Adrenal gland (tissue), 12 donors: ENCODE results near the gene WDR59. TPM values are rescaled to one million over a fixed set of nuclear protein-coding genes. Genes with fewer than 3 reads are reported as not detected.
"Not testable (repeated sequence)": the region's sequence is repeated elsewhere in the genome, so short reads cannot be mapped to it uniquely, and the experiment has no call there.

Experiments
- DNase-seq, 7 donors: peaks; one replicate each; pipeline ENCODE4 v3.0.0-alpha.2; 2019 to 2020
- H3K27ac ChIP-seq, 5 donors: fragments of 200-600 bp; sonication (generic) in 4 of 5; 1 replicate in 3 of 5; 2 replicates in 2 of 5; pipeline versions ENCODE4 v1.5.1 to v1.8.0; 2016 to 2020; ENCODE audit warnings: mild to moderate bottlenecking in 1 of 5
- H3K27me3 ChIP-seq: fragments of 200-600 bp; 2 replicates; pipeline ENCODE4 v1.8.0; 2021
- H3K36me3 ChIP-seq, 2 donors: fragments of 200-600 bp; replicated peaks in 1 of 2; 1 replicate in 1 of 2; 2 replicates in 1 of 2; pipeline versions ENCODE4 v1.5.1 to v1.8.0; 2018 to 2022
- H3K4me1 ChIP-seq, 2 donors: fragments of 200-600 bp; replicated peaks in 1 of 2; 1 replicate in 1 of 2; 2 replicates in 1 of 2; pipeline versions ENCODE4 v1.5.1 to v1.8.0; 2018 to 2021
- H3K4me3 ChIP-seq, 4 donors: fragments of 200-600 bp; sonication (generic) in 3 of 4; one replicate each; pipeline ENCODE4 v1.5.1; 2016 to 2018
- H3K9me3 ChIP-seq, 3 donors: fragments of 200-600 bp; sonication (generic) in 1 of 3; replicated peaks in 1 of 3; 1 replicate in 2 of 3; 2 replicates in 1 of 3; pipeline versions ENCODE4 v1.5.1 to v1.8.0; 2016 to 2021
- POLR2A ChIP-seq, 2 donors: fragments of 450-650 bp; IDR thresholded peaks; one replicate each; pipeline ENCODE4 v1.6.1; 2017; ENCODE audit warnings: antibody characterized with exemption in 2 of 2, mild to moderate bottlenecking in 2 of 2, moderate library complexity in 1 of 2
- WGBS, 4 donors: extraction: QIAGEN DNeasy Blood & Tissue Kit in 2 of 4; methylation state at CpG; one replicate each; pipeline versions ENCODE4 v1.1.5 to v1.1.7; 2013 to 2017; 5-methylcytosine and 5-hydroxymethylcytosine counted together
- intact Hi-C, 2 donors: fragments of 100-400 bp; cut with DNase I; formaldehyde crosslinking; loops; one replicate each; pipeline versions ENCODE4 v1.14.1 to v1.15.0; 2022 to 2023
- polyA plus RNA-seq, 3 donors: library from polyadenylated mRNA; stranded (reverse); fragments of 200-250 nt in 2 of 3; fragments of 350-450 nt in 1 of 3; fragmentation: Illumina TruSeq in 1 of 3; extraction: RNeasy Lipid Tissue Mini Kit (QIAGEN cat#74804) in 1 of 3; gene quantifications; one replicate each; pipeline ENCODE4 v1.2.3, GENCODE V29; 2013 to 2014
- total RNA-seq, 9 donors: library from RNA; depleted of rRNA in 4 of 9; stranded (reverse); fragments of >200 nt in 4 of 9; fragments of 120-200 nt in 1 of 9; fragmentation: NEBNext Ultra II Directional in 1 of 9; extraction: Animal tissue kit (Norgen Biotek cat#: 25700) in 1 of 9; gene quantifications; one replicate each; pipeline versions ENCODE4 v1.1.0 to v1.2.4, GENCODE V29; 2013 to 2023
- TF ChIP-seq, protein P1 (sequence below), 6 experiments: fragments of 450-650 bp in 4 of 6; fragments of 200-600 bp in 2 of 6; sonication (generic) in 1 of 6; IDR thresholded peaks; 1 replicate in 5 of 6; 2 replicates in 1 of 6; pipeline versions ENCODE4 v1.5.1 to v1.8.0; 2016 to 2021; ENCODE audit warnings: antibody characterized with exemption in 6 of 6, mild to moderate bottlenecking in 2 of 6, moderate library complexity in 1 of 6
- donor health status: healthy with polysubstance abuse.
- donor health status: Bipolar disorder and iron deficiency.
- donor health status: DM: yes; HTN: yes; CAD: no.
- donor health status: DM: no; HTN: no; CAD: no.
- donor health status: DM: no; HTN: no; CAD: no.
- donor health status: DM: yes; HTN: yes; CAD: no.

The WDR59 gene
- total and polyA plus RNA-seq, 12 donors, result 21.5 to 130 (median 64.1) TPM

DNA sequence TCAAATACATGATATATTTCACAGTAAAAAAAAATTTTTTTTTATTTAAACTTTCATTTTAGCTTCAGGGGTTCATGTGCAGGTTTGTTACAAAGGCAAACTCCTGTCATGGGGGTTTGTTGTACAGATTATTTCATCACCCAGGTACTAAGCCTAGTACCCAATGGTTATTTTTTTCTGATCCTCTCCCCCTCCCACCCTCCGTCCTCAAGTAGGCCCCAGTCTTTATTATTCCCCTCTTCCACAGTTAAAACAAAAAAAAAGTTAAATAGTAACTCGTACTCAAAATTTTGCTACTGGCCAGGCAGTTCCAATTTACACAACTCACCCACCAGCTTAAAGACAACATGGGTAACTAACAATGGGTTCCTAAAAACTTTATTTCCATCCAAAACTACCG is 63.9 kb downstream of the WDR59 start:
- peaks cover 0 to 42% of the 10 kb centered on the region in 2 donors for H3K36me3 ChIP-seq
- WGBS, 4 donors, result 94 to 97% (median 95%) methylated on average over 3 of the region's 3 CpGs
- no peak for TF ChIP-seq POLR2A (IDR thresholded peaks at IDR 0.05)
- TF ChIP-seq, protein P1, sequence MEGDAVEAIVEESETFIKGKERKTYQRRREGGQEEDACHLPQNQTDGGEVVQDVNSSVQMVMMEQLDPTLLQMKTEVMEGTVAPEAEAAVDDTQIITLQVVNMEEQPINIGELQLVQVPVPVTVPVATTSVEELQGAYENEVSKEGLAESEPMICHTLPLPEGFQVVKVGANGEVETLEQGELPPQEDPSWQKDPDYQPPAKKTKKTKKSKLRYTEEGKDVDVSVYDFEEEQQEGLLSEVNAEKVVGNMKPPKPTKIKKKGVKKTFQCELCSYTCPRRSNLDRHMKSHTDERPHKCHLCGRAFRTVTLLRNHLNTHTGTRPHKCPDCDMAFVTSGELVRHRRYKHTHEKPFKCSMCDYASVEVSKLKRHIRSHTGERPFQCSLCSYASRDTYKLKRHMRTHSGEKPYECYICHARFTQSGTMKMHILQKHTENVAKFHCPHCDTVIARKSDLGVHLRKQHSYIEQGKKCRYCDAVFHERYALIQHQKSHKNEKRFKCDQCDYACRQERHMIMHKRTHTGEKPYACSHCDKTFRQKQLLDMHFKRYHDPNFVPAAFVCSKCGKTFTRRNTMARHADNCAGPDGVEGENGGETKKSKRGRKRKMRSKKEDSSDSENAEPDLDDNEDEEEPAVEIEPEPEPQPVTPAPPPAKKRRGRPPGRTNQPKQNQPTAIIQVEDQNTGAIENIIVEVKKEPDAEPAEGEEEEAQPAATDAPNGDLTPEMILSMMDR (IDR thresholded peaks at IDR 0.05), result no peak

DNA sequence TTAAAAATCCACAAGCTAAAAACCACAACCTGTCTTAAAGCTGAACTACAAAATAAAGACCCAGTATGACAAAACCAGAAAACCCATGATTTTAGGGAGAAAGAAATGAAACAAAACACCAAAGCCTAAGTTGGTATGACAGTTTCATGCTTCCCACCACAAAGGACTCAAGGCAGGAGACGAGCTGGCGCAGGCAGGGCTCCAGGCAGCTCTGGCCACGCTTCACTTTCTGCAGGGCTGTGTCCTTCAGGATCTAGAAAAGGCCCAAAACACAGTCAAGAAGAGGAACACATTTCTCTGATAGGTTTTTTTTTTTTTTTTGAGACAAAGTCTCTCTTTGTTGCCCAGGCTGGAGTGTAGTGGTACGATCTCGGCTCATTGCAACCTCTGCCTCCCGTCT is 75.3 kb downstream of the WDR59 start:
- no peaks in the 10 kb centered on the region for H3K9me3 ChIP-seq
- TF ChIP-seq POLR2A (IDR thresholded peaks at IDR 0.05), result no peak
- TF ChIP-seq, protein P1 (IDR thresholded peaks at IDR 0.05), result no peak
- H3K4me1 ChIP-seq, result no peaks in the 10 kb centered on the region
- intact Hi-C loops, result no loop called here
- peaks cover 0 to 40% of the 10 kb centered on the region in 2 donors for H3K36me3 ChIP-seq
- peak in 3 of 7 donors; percentile 34 to 58 (median 45) for DNase-seq
- H3K27ac ChIP-seq, result no peak overlapping the region
- H3K27me3 ChIP-seq, result no peaks in the 10 kb centered on the region
- no peak overlapping the region for H3K4me3 ChIP-seq
- 87 to 99% (median 93%) methylated on average over 6 of the region's 6 CpGs for WGBS, 4 donors

More for the DNA sequence above, 63.9 kb downstream of the WDR59 start:
- intact Hi-C loops, result no loop called here
- H3K27me3 ChIP-seq, result no peaks in the 10 kb centered on the region
- no peak overlapping the region for H3K27ac ChIP-seq
- peaks cover 11 to 23% of the 10 kb centered on the region in 2 donors for H3K4me1 ChIP-seq
- no peak for DNase-seq
- no peak overlapping the region for H3K4me3 ChIP-seq
- no peaks in the 10 kb centered on the region for H3K9me3 ChIP-seq

DNA sequence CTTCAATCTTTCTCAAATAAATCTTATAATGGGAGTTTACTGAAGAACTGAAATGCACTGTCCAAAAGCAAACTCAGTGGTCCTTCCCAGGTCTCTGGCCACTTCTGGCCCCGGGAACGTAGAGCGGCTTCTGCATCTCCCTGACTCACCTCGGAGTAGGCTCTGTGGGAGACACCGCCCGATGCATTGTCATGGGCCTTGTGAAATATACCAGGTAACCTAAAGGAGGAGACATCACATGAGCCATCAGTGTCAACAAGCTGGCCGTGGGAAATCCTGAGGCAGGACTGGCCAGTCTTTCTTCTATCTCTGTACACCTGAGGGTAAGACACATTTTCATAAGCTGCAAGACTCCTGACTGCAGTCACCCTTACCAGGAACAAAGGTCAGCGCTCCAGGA is 76.2 kb downstream of the WDR59 start:
- intact Hi-C loops, H3K4me3 ChIP-seq, H3K4me1 ChIP-seq, H3K9me3 ChIP-seq, H3K27ac ChIP-seq, H3K27me3 ChIP-seq, DNase-seq: not testable (repeated sequence)
- peaks cover 0 to 32% of the 10 kb centered on the region in 2 donors for H3K36me3 ChIP-seq
- 87 to 98% (median 97%) methylated on average over 6 to 8 of the region's 8 CpGs for WGBS, 4 donors

DNA sequence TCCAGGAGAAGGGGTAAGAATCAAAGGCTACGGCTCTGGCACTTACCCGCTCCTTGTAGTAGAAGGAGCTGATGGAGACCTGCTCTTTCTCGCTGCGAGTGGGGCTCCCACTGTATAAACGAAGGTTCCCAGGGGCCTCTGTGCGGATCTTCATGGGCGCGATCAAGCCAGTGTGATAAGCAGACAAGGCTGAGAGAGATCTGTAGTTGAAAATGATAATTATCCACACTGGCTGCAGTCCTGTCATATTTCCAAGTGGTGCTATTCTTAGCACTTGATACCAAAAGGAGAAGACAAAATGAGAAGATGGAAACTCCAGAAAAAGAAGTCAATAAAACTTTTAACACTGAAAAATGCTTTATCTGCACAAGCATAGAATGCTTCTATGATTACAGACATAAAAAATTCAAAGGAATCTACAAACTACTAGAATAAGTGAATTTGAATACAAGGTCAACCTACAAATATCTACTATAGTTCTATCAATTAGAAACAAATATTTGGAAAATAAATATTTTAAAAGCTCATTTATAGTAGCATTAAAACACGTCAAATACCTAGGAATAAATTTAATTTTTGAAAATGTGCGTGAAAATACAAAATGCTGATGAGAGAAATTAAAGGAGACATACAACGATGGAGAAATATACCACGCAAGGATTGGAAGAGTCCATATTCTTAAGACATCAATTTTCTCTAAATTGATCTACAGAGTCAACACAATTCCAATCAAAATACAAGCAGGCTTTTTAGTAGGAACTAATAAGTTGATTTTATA is 80.8 kb downstream of the WDR59 start:
- intact Hi-C loops, result no loop called here
- TF ChIP-seq, protein P1 (IDR thresholded peaks at IDR 0.05), result no peak
- no peak for TF ChIP-seq POLR2A (IDR thresholded peaks at IDR 0.05)
- Histone ChIP-seq H3K27ac (no peak overlapping the region), H3K36me3 (peaks cover 0 to 16% of the 10 kb centered on the region in 2 donors), H3K27me3 (no peaks in the 10 kb centered on the region), H3K4me3 (no peak overlapping the region), H3K9me3 (no peaks in the 10 kb centered on the region), H3K4me1 (no peaks in the 10 kb centered on the region)
- no peak for DNase-seq
- WGBS, 4 donors, result 96 to 98% (median 97%) methylated on average over 12 of the region's 12 CpGs

DNA sequence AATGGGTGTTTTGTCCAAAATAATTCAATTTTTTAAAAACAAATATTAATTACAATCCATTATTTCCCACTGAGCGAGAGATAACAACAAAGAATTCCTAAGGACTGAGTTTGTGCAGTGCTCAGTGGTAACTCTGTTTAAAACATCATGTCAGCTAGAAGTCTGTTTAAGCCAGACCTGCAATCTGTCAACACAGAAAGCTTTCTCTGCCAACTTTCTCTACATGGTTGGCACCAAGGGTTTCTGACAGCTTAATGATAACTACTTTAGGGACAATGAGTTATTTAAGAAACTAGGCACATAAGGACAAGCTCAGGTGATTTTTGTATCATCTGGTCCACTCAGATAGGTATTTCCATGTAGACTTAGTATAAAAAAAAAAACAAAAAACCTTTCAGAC is 81.8 kb downstream of the WDR59 start:
- Histone ChIP-seq H3K36me3 (peaks cover 0 to 16% of the 10 kb centered on the region in 2 donors), H3K27ac (no peak overlapping the region), H3K4me1 (no peaks in the 10 kb centered on the region), H3K9me3 (no peaks in the 10 kb centered on the region), H3K27me3 (no peaks in the 10 kb centered on the region), H3K4me3 (no peak overlapping the region)
- 90 to 100% (median 95%) methylated on average over 1 of the region's 1 CpG for WGBS, 4 donors
- intact Hi-C loops, result no loop called here
- DNase-seq, result no peak
- no peak for TF ChIP-seq POLR2A (IDR thresholded peaks at IDR 0.05)
- TF ChIP-seq, protein P1 (IDR thresholded peaks at IDR 0.05), result no peak
